WERI-Rb-1 (cell line): ENCODE data around the gene CYP27C1.
"Not testable (repeated sequence)": the region's sequence is repeated elsewhere in the genome, so short reads cannot be mapped to it uniquely, and the experiment has no call there.

Experiments used
- DNase-seq: peaks from one replicate; pipeline ENCODE4 v3.0.0-alpha.2; 2020
- H3K27ac ChIP-seq: fragments of 250-450 bp; sonication (Bioruptor Pico); 2 replicates; pipeline ENCODE4 v1.5.1; 2020; ENCODE audit warnings: mild to moderate bottlenecking, moderate library complexity
- H3K27me3 ChIP-seq: fragments of 250-450 bp; sonication (Bioruptor Pico); 2 replicates; pipeline ENCODE4 v1.5.1; 2021; ENCODE audit warnings: mild to moderate bottlenecking, low read depth, moderate library complexity; ENCODE audit not compliant: insufficient read depth, severe bottlenecking
- H3K36me3 ChIP-seq: fragments of 250-450 bp; sonication (Bioruptor Pico); 2 replicates; pipeline ENCODE4 v1.5.1; 2020; ENCODE audit warnings: mild to moderate bottlenecking, moderate library complexity
- H3K4me3 ChIP-seq: 2 replicates; pipeline ENCODE4 v1.5.1; 2011; ENCODE audit warnings: low read depth, mild to moderate bottlenecking, control low read depth, low read length
- H3K9me3 ChIP-seq: fragments of 250-450 bp; sonication (Bioruptor Pico); 2 replicates; pipeline ENCODE4 v1.5.1; 2021; ENCODE audit warnings: mild to moderate bottlenecking, moderate library complexity; ENCODE audit not compliant: severe bottlenecking
- CTCF ChIP-seq: IDR thresholded peaks from 2 replicates; pipeline ENCODE4 v1.5.1; 2011; ENCODE audit warnings: low read depth, mild to moderate bottlenecking, control low read depth, inconsistent platforms, low read length

CYP27C1 gene

GRCh38 chr2:127226132-127226519 is 6.0 kb upstream of the CYP27C1 start:
- DNase-seq = no peak
- no peak overlapping the region for H3K4me3 ChIP-seq
- TF ChIP-seq CTCF = no peak
- H3K27me3 ChIP-seq = no peaks in the 10 kb centered on the region
- no peak overlapping the region for H3K27ac ChIP-seq
- no peaks in the 10 kb centered on the region for H3K36me3 ChIP-seq
- H3K9me3 ChIP-seq = peaks cover 3% of the 10 kb centered on the region

GRCh38 chr2:127225186-127225960 is 5.3 kb upstream of the CYP27C1 start:
- no peak for DNase-seq

GRCh38 chr2:127224135-127224534 is 4.0 kb upstream of the CYP27C1 start:
- H3K27me3 ChIP-seq, H3K27ac ChIP-seq, DNase-seq, H3K36me3 ChIP-seq, H3K9me3 ChIP-seq, H3K4me3 ChIP-seq: not testable (repeated sequence)

More at GRCh38 chr2:127225186-127225960, 5.3 kb upstream of the CYP27C1 start:
- Histone ChIP-seq H3K27me3 (no peaks in the 10 kb centered on the region), H3K36me3 (no peaks in the 10 kb centered on the region), H3K4me3 (peak overlapping the region; percentile 34), H3K27ac (no peak overlapping the region), H3K9me3 (peaks cover 3% of the 10 kb centered on the region)
- no peak for TF ChIP-seq CTCF

GRCh38 chr2:127220768-127221527 is 849 bp upstream of the CYP27C1 start:
- DNase-seq = no peak
- Histone ChIP-seq H3K27ac (no peak overlapping the region), H3K4me3 (peak overlapping the region; percentile 68), H3K9me3 (no peaks in the 10 kb centered on the region), H3K27me3 (no peaks in the 10 kb centered on the region), H3K36me3 (no peaks in the 10 kb centered on the region)
- no peak for TF ChIP-seq CTCF

GRCh38 chr2:127219171-127220070 is 678 bp downstream of the CYP27C1 start:
- peak overlapping the region; percentile 68 for H3K4me3 ChIP-seq
- no peak for TF ChIP-seq CTCF
- H3K27ac ChIP-seq = peak overlapping the region; percentile 81
- DNase-seq = peak; percentile 57
- H3K36me3 ChIP-seq = no peaks in the 10 kb centered on the region
- H3K27me3 ChIP-seq = no peaks in the 10 kb centered on the region
- H3K9me3 ChIP-seq = no peaks in the 10 kb centered on the region

- H3K27ac ChIP-seq = no peak overlapping the region
- H3K9me3 ChIP-seq = no peaks in the 10 kb centered on the region
- TF ChIP-seq CTCF = no peak
- no peaks in the 10 kb centered on the region for H3K27me3 ChIP-seq
- peak overlapping the region; percentile 68 for H3K4me3 ChIP-seq
- H3K36me3 ChIP-seq = no peaks in the 10 kb centered on the region
- DNase-seq = no peak
Observed at GRCh38 chr2:127218812-127219170, 1.3 kb downstream of the CYP27C1 start.
